Spleen (tissue), 11 donors: ENCODE results near the gene CATSPER3. TPM values are rescaled to one million over a fixed set of nuclear protein-coding genes. Genes with fewer than 3 reads are reported as not detected.

Experiments used
- DNase-seq: peaks from one replicate; pipeline ENCODE4 v3.0.0-alpha.2; 2020
- H3K27ac ChIP-seq, 8 donors: fragments of 200-600 bp; sonication (generic) in 7 of 8; 1 replicate in 4 of 8; 2 replicates in 4 of 8; pipeline versions ENCODE4 v1.5.0 to v1.8.0; 2016 to 2021; ENCODE audit warnings: inconsistent platforms in 4 of 8, mild to moderate bottlenecking in 4 of 8, moderate library complexity in 1 of 8
- H3K27me3 ChIP-seq, 7 donors: fragments of 200-600 bp; sonication (generic) in 6 of 7; replicated peaks in 1 of 7; 1 replicate in 4 of 7; 2 replicates in 3 of 7; pipeline versions ENCODE4 v1.5.0 to v1.8.0; 2016 to 2021; ENCODE audit warnings: inconsistent platforms in 3 of 7, mild to moderate bottlenecking in 1 of 7
- H3K36me3 ChIP-seq, 6 donors: fragments of 200-600 bp; sonication (generic) in 5 of 6; 1 replicate in 4 of 6; 2 replicates in 2 of 6; pipeline versions ENCODE4 v1.5.0 to v1.8.0; 2016 to 2021; ENCODE audit warnings: inconsistent platforms in 2 of 6
- H3K4me1 ChIP-seq, 6 donors: fragments of 200-600 bp; sonication (generic) in 5 of 6; 1 replicate in 3 of 6; 2 replicates in 3 of 6; pipeline versions ENCODE4 v1.5.0 to v1.8.0; 2016 to 2021; ENCODE audit warnings: inconsistent platforms in 3 of 6
- H3K4me3 ChIP-seq, 8 donors: fragments of 200-600 bp; sonication (generic) in 7 of 8; 1 replicate in 4 of 8; 2 replicates in 4 of 8; pipeline versions ENCODE4 v1.5.0 to v1.8.0; 2016 to 2021; ENCODE audit warnings: inconsistent platforms in 4 of 8, mild to moderate bottlenecking in 4 of 8, moderate library complexity in 2 of 8
- H3K9me3 ChIP-seq, 8 donors: fragments of 200-600 bp; sonication (generic) in 7 of 8; 1 replicate in 4 of 8; 2 replicates in 4 of 8; pipeline versions ENCODE4 v1.5.0 to v1.8.0; 2016 to 2021; ENCODE audit warnings: inconsistent platforms in 4 of 8
- POLR2A ChIP-seq, 3 donors: fragments of 450-650 bp; IDR thresholded peaks; one replicate each; pipeline ENCODE4 v1.5.1; 2017; ENCODE audit warnings: antibody characterized with exemption in 3 of 3, mild to moderate bottlenecking in 1 of 3
- POLR2AphosphoS5 ChIP-seq, 3 donors: sonication (generic); formaldehyde crosslinking; IDR thresholded peaks; one replicate each; pipeline ENCODE4 v1.5.1; 2017; ENCODE audit warnings: antibody characterized with exemption in 3 of 3
- whole genome bisulfite sequencing, 5 donors: extraction: QIAGEN DNeasy Blood & Tissue Kit in 3 of 5; methylation state at CpG; one replicate each; pipeline versions ENCODE4 v1.1.5 to v1.1.7; 2013 to 2018; 5-methylcytosine and 5-hydroxymethylcytosine counted together
- intact Hi-C: fragments of 100-400 bp; cut with DNase I; formaldehyde crosslinking; loops from one replicate; pipeline ENCODE4 v1.15.0; 2023; ENCODE audit warnings: low total_unique reads
- polyA plus RNA-seq, 3 donors: library from polyadenylated mRNA; stranded (reverse); fragments of 200-250 nt; gene quantifications; one replicate each; pipeline ENCODE4 v1.2.1, GENCODE V29; 2013
- total RNA-seq, 7 donors: library from RNA; depleted of rRNA in 3 of 7; stranded (reverse); fragments of >200 nt in 3 of 7; fragmentation: NEBNext Ultra II Directional in 4 of 7; extraction: Animal tissue kit (Norgen Biotek cat#: 25700) in 4 of 7; gene quantifications; one replicate each; pipeline versions ENCODE4 v1.1.0 to v1.2.1, GENCODE V29; 2016 to 2021
- TF ChIP-seq, protein P1 (sequence below), 11 experiments: fragments of 200-600 bp in 7 of 11; fragments of 450-650 bp in 4 of 11; sonication (generic) in 4 of 11; IDR thresholded peaks in 8 of 11; conservative IDR thresholded peaks in 3 of 11; 1 replicate in 7 of 11; 2 replicates in 4 of 11; pipeline versions ENCODE4 v1.4.0 to v1.8.0; 2016 to 2021; ENCODE audit warnings: antibody characterized with exemption in 11 of 11, inconsistent platforms in 4 of 11, mild to moderate bottlenecking in 1 of 11
- donor health status: healthy with polysubstance abuse.
- donor health status: DM: no; HTN: no; CAD: no; lungs with moderate emphysema.
- donor health status: DM: no; HTN: no; CAD: no.
- donor health status: Bipolar disorder and iron deficiency.
- donor health status: healthy.
- donor health status: DM: no; HTN: no; CAD: no.
- donor health status: DM: yes; HTN: yes; CAD: no.

CATSPER3 gene
- total and polyA plus RNA-seq, 10 donors: 0.35 to 0.89 (median 0.44) TPM; not detected in 3

DNA sequence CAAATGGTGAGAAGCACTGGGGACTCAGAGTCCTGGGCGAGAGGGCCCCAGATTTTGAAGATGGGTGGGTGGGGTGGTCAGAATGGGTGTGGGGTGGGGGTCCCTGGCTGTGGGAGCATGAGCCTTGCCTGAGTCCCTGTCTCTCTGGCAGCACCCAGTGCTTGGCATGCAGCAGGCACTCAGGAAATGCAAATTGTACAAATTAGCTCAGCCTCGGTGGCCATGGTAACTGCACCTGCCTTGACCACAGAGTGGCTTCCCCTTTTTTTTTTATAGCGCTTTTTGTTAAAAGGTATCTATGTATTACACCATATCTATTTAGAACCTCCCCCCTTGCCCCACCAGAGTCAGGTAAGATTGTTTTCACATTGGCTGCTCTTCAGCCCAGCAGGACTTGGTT, 85.6 kb downstream of the CATSPER3 start:
- intact Hi-C loops: no loop called here
- WGBS, 5 donors: 19 to 58% (median 29%) methylated on average over 3 of the region's 3 CpGs
- H3K27me3 ChIP-seq: peaks cover 5 to 93% (median 44%) of the 10 kb centered on the region in 7 donors

DNA sequence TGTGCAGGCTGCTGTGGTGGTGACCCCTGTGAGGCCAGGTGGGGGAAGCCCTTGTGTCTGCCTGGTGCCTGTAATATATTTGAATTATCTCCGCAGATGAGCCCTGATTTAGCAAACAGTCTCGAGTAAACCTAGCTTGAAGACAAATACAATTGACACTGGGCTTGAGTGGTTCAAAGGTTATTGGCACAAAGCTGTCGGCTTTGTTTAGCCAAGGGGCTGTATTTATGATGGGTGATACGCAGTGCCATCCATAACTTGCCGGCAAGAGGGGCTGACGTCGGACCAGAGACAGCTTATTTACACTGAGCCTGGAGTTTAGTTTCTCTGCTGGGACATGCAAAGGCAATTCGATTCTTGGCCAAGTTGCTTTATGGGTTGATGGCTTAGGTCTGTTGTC, 86.3 kb downstream of the CATSPER3 start:
- DNase-seq: no peak
- intact Hi-C loops: no loop called here
- Histone ChIP-seq H3K4me3 (no peak overlapping the region), H3K4me1 (peaks cover 0 to 37% (median 10%) of the 10 kb centered on the region in 6 donors), H3K27me3 (peaks cover 5 to 91% (median 37%) of the 10 kb centered on the region in 7 donors), H3K36me3 (no peaks in the 10 kb centered on the region), H3K9me3 (no peaks in the 10 kb centered on the region), H3K27ac (no peak overlapping the region)
- 37 to 61% (median 42%) methylated on average over 8 of the region's 8 CpGs for WGBS, 5 donors
- TF ChIP-seq POLR2AphosphoS5 (IDR thresholded peaks at IDR 0.05): no peak
- TF ChIP-seq, protein P1, sequence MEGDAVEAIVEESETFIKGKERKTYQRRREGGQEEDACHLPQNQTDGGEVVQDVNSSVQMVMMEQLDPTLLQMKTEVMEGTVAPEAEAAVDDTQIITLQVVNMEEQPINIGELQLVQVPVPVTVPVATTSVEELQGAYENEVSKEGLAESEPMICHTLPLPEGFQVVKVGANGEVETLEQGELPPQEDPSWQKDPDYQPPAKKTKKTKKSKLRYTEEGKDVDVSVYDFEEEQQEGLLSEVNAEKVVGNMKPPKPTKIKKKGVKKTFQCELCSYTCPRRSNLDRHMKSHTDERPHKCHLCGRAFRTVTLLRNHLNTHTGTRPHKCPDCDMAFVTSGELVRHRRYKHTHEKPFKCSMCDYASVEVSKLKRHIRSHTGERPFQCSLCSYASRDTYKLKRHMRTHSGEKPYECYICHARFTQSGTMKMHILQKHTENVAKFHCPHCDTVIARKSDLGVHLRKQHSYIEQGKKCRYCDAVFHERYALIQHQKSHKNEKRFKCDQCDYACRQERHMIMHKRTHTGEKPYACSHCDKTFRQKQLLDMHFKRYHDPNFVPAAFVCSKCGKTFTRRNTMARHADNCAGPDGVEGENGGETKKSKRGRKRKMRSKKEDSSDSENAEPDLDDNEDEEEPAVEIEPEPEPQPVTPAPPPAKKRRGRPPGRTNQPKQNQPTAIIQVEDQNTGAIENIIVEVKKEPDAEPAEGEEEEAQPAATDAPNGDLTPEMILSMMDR (IDR thresholded peaks at IDR 0.05 in 8 of 11, conservative IDR thresholded peaks at IDR 0.05 in 3 of 11): no peak
- no peak for TF ChIP-seq POLR2A (IDR thresholded peaks at IDR 0.05)

More for the DNA sequence above, 85.6 kb downstream of the CATSPER3 start:
- DNase-seq: peak; percentile 88
- TF ChIP-seq, protein P1 (IDR thresholded peaks at IDR 0.05 in 8 of 11, conservative IDR thresholded peaks at IDR 0.05 in 3 of 11): no peak
- TF ChIP-seq POLR2AphosphoS5 (IDR thresholded peaks at IDR 0.05) (no peak), POLR2A (IDR thresholded peaks at IDR 0.05) (no peak)
- Histone ChIP-seq H3K9me3 (no peaks in the 10 kb centered on the region), H3K4me1 (peaks cover 0 to 37% (median 10%) of the 10 kb centered on the region in 6 donors), H3K4me3 (peak overlapping the region in 1 of 8 donors; percentile 27), H3K36me3 (no peaks in the 10 kb centered on the region), H3K27ac (no peak overlapping the region)

DNA sequence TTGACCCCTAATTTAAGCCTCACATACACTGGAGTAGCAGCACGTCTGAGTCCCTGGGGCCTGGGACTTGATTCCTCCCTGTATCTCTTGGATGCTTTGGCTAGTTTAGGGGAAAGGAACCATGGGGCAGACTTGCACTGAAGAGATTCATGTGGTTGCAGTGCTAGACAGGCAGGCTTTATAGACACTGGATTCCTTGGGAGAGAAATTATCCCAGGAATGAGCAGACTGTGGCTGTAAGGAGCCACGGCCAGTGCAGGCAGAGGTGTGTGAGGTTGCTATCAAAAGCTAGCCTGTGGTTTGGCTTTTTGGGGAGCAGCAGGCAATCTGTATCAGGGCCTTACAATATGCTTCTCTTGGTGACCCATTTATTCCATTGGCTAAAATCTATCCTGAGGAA, 86.8 kb downstream of the CATSPER3 start:
- Histone ChIP-seq H3K27ac (no peak overlapping the region), H3K36me3 (no peaks in the 10 kb centered on the region), H3K9me3 (no peaks in the 10 kb centered on the region), H3K27me3 (peaks cover 5 to 87% (median 32%) of the 10 kb centered on the region in 7 donors), H3K4me1 (peaks cover 0 to 37% (median 10%) of the 10 kb centered on the region in 6 donors), H3K4me3 (no peak overlapping the region)
- TF ChIP-seq POLR2AphosphoS5 (IDR thresholded peaks at IDR 0.05): no peak
- TF ChIP-seq, protein P1 (IDR thresholded peaks at IDR 0.05 in 8 of 11, conservative IDR thresholded peaks at IDR 0.05 in 3 of 11): no peak
- intact Hi-C loops: no loop called here
- 58 to 85% (median 68%) methylated on average over 2 of the region's 2 CpGs for WGBS, 5 donors
- no peak for DNase-seq

DNA sequence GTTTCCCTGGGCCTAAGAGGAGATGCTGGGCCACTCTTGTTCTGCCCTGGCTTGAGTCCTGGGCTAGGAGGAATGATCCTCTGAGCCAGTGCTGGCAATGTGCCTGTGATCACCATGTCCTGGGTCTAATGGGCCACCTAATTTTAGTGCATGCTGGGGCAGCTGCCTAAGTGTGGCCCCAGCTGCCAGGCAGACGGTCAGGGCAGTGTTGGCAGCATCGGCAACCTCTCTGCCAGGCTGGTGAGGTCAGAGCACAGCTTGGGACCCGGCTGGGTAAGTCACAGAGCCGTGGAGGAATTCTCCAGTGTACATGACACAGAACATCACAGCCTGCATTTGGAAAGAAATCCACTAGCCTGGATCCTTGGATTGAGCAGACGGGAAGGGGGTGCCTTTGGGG, 87.7 kb downstream of the CATSPER3 start:
- peaks cover 0 to 79% (median 24%) of the 10 kb centered on the region in 7 donors for H3K27me3 ChIP-seq
- H3K27ac ChIP-seq: no peak overlapping the region
- no peak overlapping the region for H3K4me3 ChIP-seq
- WGBS, 5 donors: 70 to 85% (median 82%) methylated on average over 1 to 5 of the region's 5 CpGs
- TF ChIP-seq POLR2A (IDR thresholded peaks at IDR 0.05) (no peak), POLR2AphosphoS5 (IDR thresholded peaks at IDR 0.05) (no peak)
- TF ChIP-seq, protein P1 (IDR thresholded peaks at IDR 0.05 in 8 of 11, conservative IDR thresholded peaks at IDR 0.05 in 3 of 11): no peak
- H3K4me1 ChIP-seq: peaks cover 0 to 31% (median 10%) of the 10 kb centered on the region in 6 donors
- DNase-seq: no peak
- intact Hi-C loops: no loop called here
- no peaks in the 10 kb centered on the region for H3K9me3 ChIP-seq
- no peaks in the 10 kb centered on the region for H3K36me3 ChIP-seq
